Esophagus muscularis mucosa (tissue), 4 donors: ENCODE results near the gene PDGFD. TPM values are rescaled to one million over a fixed set of nuclear protein-coding genes. Genes with fewer than 3 reads are reported as not detected.

Source experiments
- DNase-seq: peaks from one replicate; pipeline ENCODE4 v3.0.0-alpha.2; 2017; ENCODE audit errors: extremely low spot score
- H3K27ac ChIP-seq, 4 donors: fragments of 200-600 bp; sonication (generic); replicated peaks in 1 of 4; 1 replicate in 3 of 4; 2 replicates in 1 of 4; pipeline ENCODE4 v1.5.1; 2016 to 2019; ENCODE audit warnings: mild to moderate bottlenecking in 1 of 4
- H3K27me3 ChIP-seq, 4 donors: fragments of 200-600 bp; sonication (generic); one replicate each; pipeline versions ENCODE4 v1.5.1 to v1.6.0; 2016 to 2019
- H3K36me3 ChIP-seq, 4 donors: fragments of 200-600 bp; sonication (generic); one replicate each; pipeline ENCODE4 v1.5.1; 2016 to 2019
- H3K4me1 ChIP-seq, 4 donors: fragments of 200-600 bp; sonication (generic); one replicate each; pipeline ENCODE4 v1.5.1; 2016 to 2019
- H3K4me3 ChIP-seq, 4 donors: fragments of 200-600 bp; sonication (generic); 1 replicate in 2 of 4; 2 replicates in 2 of 4; pipeline ENCODE4 v1.5.1; 2016 to 2019; ENCODE audit warnings: mild to moderate bottlenecking in 4 of 4, moderate library complexity in 1 of 4
- H3K9me3 ChIP-seq, 4 donors: fragments of 200-600 bp; sonication (generic); 1 replicate in 3 of 4; 2 replicates in 1 of 4; pipeline ENCODE4 v1.5.1; 2016 to 2019
- EP300 ChIP-seq: sonication (generic); formaldehyde crosslinking; IDR thresholded peaks from one replicate; pipeline ENCODE4 v1.6.1; 2017; ENCODE audit warnings: antibody characterized with exemption
- POLR2A ChIP-seq: fragments of 450-650 bp; IDR thresholded peaks from one replicate; pipeline ENCODE4 v1.6.1; 2017; ENCODE audit warnings: antibody characterized with exemption, moderate library complexity, mild to moderate bottlenecking, low read depth
- POLR2AphosphoS5 ChIP-seq, 2 donors: sonication (generic); formaldehyde crosslinking; IDR thresholded peaks; one replicate each; pipeline ENCODE4 v1.6.1; 2017; ENCODE audit warnings: antibody characterized with exemption in 2 of 2
- WGBS: methylation state at CpG from one replicate; pipeline ENCODE4 v1.1.5; 2018; 5-methylcytosine and 5-hydroxymethylcytosine counted together
- intact Hi-C: fragments of 100-400 bp; cut with DNase I; formaldehyde crosslinking; loops from one replicate; pipeline ENCODE4 v1.15.1; 2023
- total RNA-seq, 4 donors: library from RNA; depleted of rRNA; stranded (reverse); fragments of >200 nt; gene quantifications; one replicate each; pipeline versions ENCODE4 v1.1.0 to v1.2.1, GENCODE V29; 2016
- TF ChIP-seq, protein P1 (sequence below), 3 experiments: fragments of 200-600 bp in 2 of 3; fragments of 450-650 bp in 1 of 3; sonication (generic) in 2 of 3; IDR thresholded peaks; one replicate each; pipeline ENCODE4 v1.5.1; 2017 to 2019; ENCODE audit warnings: antibody characterized with exemption in 3 of 3, mild to moderate bottlenecking in 2 of 3, moderate library complexity in 1 of 3

Gene PDGFD
- total RNA-seq, 4 donors from 2014 or later = 4.2 to 8.6 (median 6.5) TPM

- Histone ChIP-seq H3K27me3 (no peaks in the 10 kb centered on the region), H3K4me1 (no peaks in the 10 kb centered on the region), H3K9me3 (peaks cover 0 to 8% (median 3%) of the 10 kb centered on the region in 4 donors), H3K36me3 (no peaks in the 10 kb centered on the region), H3K4me3 (no peak overlapping the region), H3K27ac (no peak overlapping the region)
- WGBS = 90% methylated on average over 3 of the region's 3 CpGs
- no peak for TF ChIP-seq POLR2AphosphoS5 (IDR thresholded peaks at IDR 0.05)
- no peak for TF ChIP-seq EP300
- TF ChIP-seq POLR2A = no peak
- TF ChIP-seq, protein P1, sequence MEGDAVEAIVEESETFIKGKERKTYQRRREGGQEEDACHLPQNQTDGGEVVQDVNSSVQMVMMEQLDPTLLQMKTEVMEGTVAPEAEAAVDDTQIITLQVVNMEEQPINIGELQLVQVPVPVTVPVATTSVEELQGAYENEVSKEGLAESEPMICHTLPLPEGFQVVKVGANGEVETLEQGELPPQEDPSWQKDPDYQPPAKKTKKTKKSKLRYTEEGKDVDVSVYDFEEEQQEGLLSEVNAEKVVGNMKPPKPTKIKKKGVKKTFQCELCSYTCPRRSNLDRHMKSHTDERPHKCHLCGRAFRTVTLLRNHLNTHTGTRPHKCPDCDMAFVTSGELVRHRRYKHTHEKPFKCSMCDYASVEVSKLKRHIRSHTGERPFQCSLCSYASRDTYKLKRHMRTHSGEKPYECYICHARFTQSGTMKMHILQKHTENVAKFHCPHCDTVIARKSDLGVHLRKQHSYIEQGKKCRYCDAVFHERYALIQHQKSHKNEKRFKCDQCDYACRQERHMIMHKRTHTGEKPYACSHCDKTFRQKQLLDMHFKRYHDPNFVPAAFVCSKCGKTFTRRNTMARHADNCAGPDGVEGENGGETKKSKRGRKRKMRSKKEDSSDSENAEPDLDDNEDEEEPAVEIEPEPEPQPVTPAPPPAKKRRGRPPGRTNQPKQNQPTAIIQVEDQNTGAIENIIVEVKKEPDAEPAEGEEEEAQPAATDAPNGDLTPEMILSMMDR (IDR thresholded peaks at IDR 0.05) = no peak
- intact Hi-C loops = no loop called here
- no peak for DNase-seq
These were observed 269.3 kb downstream of the PDGFD start for GRCh38 chr11:103894673-103895072.

GRCh38 chr11:103894034-103894433 is 269.9 kb downstream of the PDGFD start:
- intact Hi-C loops = no loop called here
- Histone ChIP-seq H3K9me3 (peaks cover 0 to 8% (median 4%) of the 10 kb centered on the region in 4 donors), H3K4me1 (no peaks in the 10 kb centered on the region), H3K27me3 (no peaks in the 10 kb centered on the region), H3K4me3 (no peak overlapping the region), H3K27ac (no peak overlapping the region), H3K36me3 (no peaks in the 10 kb centered on the region)
- DNase-seq = no peak
- 92% methylated on average over 3 of the region's 3 CpGs for whole genome bisulfite sequencing
- TF ChIP-seq, protein P1 (IDR thresholded peaks at IDR 0.05) = no peak
- TF ChIP-seq EP300 (no peak), POLR2AphosphoS5 (IDR thresholded peaks at IDR 0.05) (no peak), POLR2A (no peak)

- no peaks in the 10 kb centered on the region for H3K4me1 ChIP-seq
- 96% methylated on average over 2 of the region's 2 CpGs for WGBS
These were observed 270.6 kb downstream of the PDGFD start for GRCh38 chr11:103893371-103893770.

DNA sequence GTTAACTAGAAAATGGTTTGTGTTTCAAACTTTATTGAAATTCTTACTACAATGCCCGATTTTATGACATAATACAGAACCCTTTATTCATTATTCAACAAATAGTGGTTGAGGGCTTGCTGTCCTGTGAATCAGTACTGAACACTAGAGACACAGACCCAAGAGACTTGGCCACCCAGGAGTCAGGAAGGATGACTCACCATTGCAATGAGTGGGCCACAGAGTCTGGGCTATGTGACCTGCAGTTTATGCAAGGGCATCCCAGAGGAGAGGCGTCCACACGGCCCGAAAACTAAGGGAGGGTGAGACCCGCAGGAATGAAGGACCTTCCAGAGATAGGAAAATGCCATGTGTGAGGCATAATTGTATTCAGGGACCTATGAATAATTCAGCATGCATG is 271.3 kb downstream of the PDGFD start:
- Histone ChIP-seq H3K9me3 (peaks cover 0 to 8% (median 4%) of the 10 kb centered on the region in 4 donors), H3K4me1 (no peaks in the 10 kb centered on the region), H3K4me3 (no peak overlapping the region), H3K27ac (no peak overlapping the region), H3K27me3 (no peaks in the 10 kb centered on the region), H3K36me3 (no peaks in the 10 kb centered on the region)
- 78% methylated on average over 5 of the region's 5 CpGs for WGBS
- DNase-seq = no peak
- TF ChIP-seq POLR2AphosphoS5 (IDR thresholded peaks at IDR 0.05) = no peak
- intact Hi-C loops = no loop called here

More at GRCh38 chr11:103893371-103893770, 270.6 kb downstream of the PDGFD start:
- Histone ChIP-seq H3K36me3 (no peaks in the 10 kb centered on the region), H3K27me3 (no peaks in the 10 kb centered on the region), H3K9me3 (peaks cover 0 to 8% (median 4%) of the 10 kb centered on the region in 4 donors), H3K27ac (no peak overlapping the region), H3K4me3 (no peak overlapping the region)
- TF ChIP-seq POLR2A (no peak), POLR2AphosphoS5 (IDR thresholded peaks at IDR 0.05) (no peak), EP300 (no peak)
- TF ChIP-seq, protein P1 (IDR thresholded peaks at IDR 0.05) = no peak
- no peak for DNase-seq
- intact Hi-C loops = no loop called here

- no peak overlapping the region for H3K4me3 ChIP-seq
- no peaks in the 10 kb centered on the region for H3K4me1 ChIP-seq
- intact Hi-C loops = no loop called here
- H3K27me3 ChIP-seq = no peaks in the 10 kb centered on the region
- H3K9me3 ChIP-seq = peaks cover 0 to 8% (median 4%) of the 10 kb centered on the region in 4 donors
- TF ChIP-seq POLR2AphosphoS5 (IDR thresholded peaks at IDR 0.05) (no peak), POLR2A (no peak), EP300 (no peak)
- TF ChIP-seq, protein P1 (IDR thresholded peaks at IDR 0.05) = no peak
- no peak overlapping the region for H3K27ac ChIP-seq
- no peaks in the 10 kb centered on the region for H3K36me3 ChIP-seq
- 98% methylated on average over 1 of the region's 1 CpG for WGBS
- DNase-seq = no peak
These were observed 273.3 kb downstream of the PDGFD start for GRCh38 chr11:103890654-103891053.
